ENCODE results near the gene MOB4. TPM values are rescaled to one million over a fixed set of nuclear protein-coding genes. Genes with fewer than 3 reads are reported as not detected.

MOB4 gene
- total RNA-seq, 1 donor from 2014 or later = 31.0 TPM

DNA sequence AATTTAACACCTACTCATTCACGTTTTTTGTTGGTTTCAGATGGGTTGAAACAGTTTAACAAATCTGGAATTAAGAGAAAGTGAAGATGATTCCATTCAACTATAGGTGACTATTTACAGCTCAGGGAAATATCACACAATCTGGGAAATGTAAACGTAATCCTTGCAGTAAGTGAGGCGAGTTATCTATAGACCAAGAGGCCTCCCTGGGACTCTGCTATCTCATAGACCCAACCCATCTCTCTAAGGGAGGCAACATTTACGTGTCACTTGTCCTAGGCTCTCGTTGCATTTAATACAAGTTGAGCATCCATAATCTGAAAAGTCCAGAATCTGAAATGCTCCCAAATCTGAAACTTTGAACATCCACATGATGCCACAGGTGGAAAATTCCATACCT lies 2.0 kb upstream of the MOB4 start:
- Mint-ChIP-seq H3K9me3 (ENCODE audit: unreplicated experiment) (no peaks in the 10 kb centered on the region), H3K4me3 (ENCODE audit: unreplicated experiment) (no peak overlapping the region), H3K27ac (ENCODE audit: unreplicated experiment) (no peak overlapping the region), H3K27me3 (ENCODE audit: unreplicated experiment) (peaks cover 7% of the 10 kb centered on the region), H3K4me1 (ENCODE audit: unreplicated experiment) (peaks cover 16% of the 10 kb centered on the region), H3K36me3 (ENCODE audit: low read depth, unreplicated experiment) (peaks cover 4% of the 10 kb centered on the region)
- no peak for DNase-seq (ENCODE audit: low spot score)
- TF ChIP-seq, protein P1, sequence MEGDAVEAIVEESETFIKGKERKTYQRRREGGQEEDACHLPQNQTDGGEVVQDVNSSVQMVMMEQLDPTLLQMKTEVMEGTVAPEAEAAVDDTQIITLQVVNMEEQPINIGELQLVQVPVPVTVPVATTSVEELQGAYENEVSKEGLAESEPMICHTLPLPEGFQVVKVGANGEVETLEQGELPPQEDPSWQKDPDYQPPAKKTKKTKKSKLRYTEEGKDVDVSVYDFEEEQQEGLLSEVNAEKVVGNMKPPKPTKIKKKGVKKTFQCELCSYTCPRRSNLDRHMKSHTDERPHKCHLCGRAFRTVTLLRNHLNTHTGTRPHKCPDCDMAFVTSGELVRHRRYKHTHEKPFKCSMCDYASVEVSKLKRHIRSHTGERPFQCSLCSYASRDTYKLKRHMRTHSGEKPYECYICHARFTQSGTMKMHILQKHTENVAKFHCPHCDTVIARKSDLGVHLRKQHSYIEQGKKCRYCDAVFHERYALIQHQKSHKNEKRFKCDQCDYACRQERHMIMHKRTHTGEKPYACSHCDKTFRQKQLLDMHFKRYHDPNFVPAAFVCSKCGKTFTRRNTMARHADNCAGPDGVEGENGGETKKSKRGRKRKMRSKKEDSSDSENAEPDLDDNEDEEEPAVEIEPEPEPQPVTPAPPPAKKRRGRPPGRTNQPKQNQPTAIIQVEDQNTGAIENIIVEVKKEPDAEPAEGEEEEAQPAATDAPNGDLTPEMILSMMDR (IDR thresholded peaks at IDR 0.05; ENCODE audit: unreplicated experiment) = no peak

DNA sequence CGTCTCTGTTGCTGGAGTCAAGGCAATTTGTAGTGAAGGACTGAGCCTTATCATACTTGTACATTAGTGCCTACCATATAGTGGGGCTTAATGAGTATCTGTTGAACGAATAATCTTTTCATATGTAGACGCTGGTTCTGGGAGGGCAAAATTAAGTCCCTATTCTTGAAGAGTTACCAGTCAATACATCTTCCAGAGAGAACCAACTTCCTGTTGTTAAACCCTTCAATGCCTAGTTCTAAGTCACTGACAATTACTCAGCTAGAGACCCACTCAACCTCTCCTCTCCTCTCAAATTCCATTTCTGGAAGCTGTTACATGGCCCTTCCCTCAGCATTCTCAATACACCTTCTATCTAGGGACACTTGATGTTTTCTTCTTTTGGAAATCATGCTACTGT lies 1.1 kb upstream of the MOB4 start:
- Mint-ChIP-seq H3K4me1 (ENCODE audit: unreplicated experiment) (peaks cover 16% of the 10 kb centered on the region), H3K27me3 (ENCODE audit: unreplicated experiment) (peaks cover 7% of the 10 kb centered on the region), H3K27ac (ENCODE audit: unreplicated experiment) (peak overlapping the region; percentile 91), H3K4me3 (ENCODE audit: unreplicated experiment) (peak overlapping the region; percentile 100), H3K36me3 (ENCODE audit: low read depth, unreplicated experiment) (peaks cover 4% of the 10 kb centered on the region), H3K9me3 (ENCODE audit: unreplicated experiment) (no peaks in the 10 kb centered on the region)
- TF ChIP-seq, protein P1 (IDR thresholded peaks at IDR 0.05; ENCODE audit: unreplicated experiment) = no peak
- DNase-seq (ENCODE audit: low spot score) = no peak

DNA sequence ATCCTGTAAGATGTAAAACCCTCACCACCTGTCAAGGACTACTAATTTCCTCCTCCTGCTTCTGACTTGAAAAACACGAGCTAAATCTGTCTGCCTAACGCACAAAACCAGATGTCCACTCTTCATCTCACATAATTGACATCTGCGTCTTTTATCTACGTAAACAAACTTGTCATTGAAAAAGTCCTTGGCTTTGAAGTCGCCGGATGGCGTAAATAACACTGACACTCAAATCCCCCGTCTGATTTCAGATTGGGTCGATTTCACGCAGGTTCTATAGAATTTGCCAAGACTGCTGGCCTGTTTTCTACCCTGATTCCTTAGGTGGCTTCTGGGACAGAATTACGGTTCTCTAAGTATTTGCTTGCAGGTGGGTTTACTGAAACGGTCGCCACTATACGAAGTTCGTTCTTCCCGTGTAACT lies 539 bp upstream of the MOB4 start:
- Mint-ChIP-seq H3K4me1 (ENCODE audit: unreplicated experiment) (peaks cover 16% of the 10 kb centered on the region), H3K9me3 (ENCODE audit: unreplicated experiment) (no peaks in the 10 kb centered on the region), H3K4me3 (ENCODE audit: unreplicated experiment) (peak overlapping the region; percentile 100), H3K27ac (ENCODE audit: unreplicated experiment) (peak overlapping the region; percentile 91), H3K36me3 (ENCODE audit: low read depth, unreplicated experiment) (peaks cover 5% of the 10 kb centered on the region), H3K27me3 (ENCODE audit: unreplicated experiment) (peaks cover 7% of the 10 kb centered on the region)
- TF ChIP-seq, protein P1 (IDR thresholded peaks at IDR 0.05; ENCODE audit: unreplicated experiment) = no peak
- no peak for DNase-seq (ENCODE audit: low spot score)

DNA sequence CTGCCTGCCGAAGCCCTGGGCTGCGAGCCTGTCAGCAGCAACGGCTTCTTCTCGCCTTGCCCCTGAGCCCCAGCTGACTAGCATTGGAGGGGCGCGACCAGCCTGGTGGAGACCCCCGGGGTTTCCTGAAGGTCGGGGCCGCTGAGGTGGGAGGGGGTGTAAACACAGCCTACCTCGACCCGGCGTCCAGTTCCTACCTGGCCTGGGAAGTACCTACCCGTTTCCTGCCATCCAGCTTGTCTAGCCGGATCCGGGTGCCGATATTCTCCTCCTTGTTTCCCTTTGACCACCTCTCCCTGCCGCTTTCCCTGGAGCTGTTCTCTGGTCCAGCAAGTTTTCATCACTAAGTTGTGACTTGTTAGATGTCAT lies 511 bp downstream of the MOB4 start:
- H3K27ac Mint-ChIP-seq (ENCODE audit: unreplicated experiment) = peak overlapping the region; percentile 98
- TF ChIP-seq, protein P1 (IDR thresholded peaks at IDR 0.05; ENCODE audit: unreplicated experiment) = no peak
- H3K4me3 Mint-ChIP-seq (ENCODE audit: unreplicated experiment) = peak overlapping the region; percentile 100
- no peaks in the 10 kb centered on the region for H3K9me3 Mint-ChIP-seq (ENCODE audit: unreplicated experiment)
- H3K4me1 Mint-ChIP-seq (ENCODE audit: unreplicated experiment) = peaks cover 19% of the 10 kb centered on the region
- no peak for DNase-seq (ENCODE audit: low spot score)
- H3K36me3 Mint-ChIP-seq (ENCODE audit: low read depth, unreplicated experiment) = peaks cover 13% of the 10 kb centered on the region
- H3K27me3 Mint-ChIP-seq (ENCODE audit: unreplicated experiment) = peaks cover 7% of the 10 kb centered on the region

DNA sequence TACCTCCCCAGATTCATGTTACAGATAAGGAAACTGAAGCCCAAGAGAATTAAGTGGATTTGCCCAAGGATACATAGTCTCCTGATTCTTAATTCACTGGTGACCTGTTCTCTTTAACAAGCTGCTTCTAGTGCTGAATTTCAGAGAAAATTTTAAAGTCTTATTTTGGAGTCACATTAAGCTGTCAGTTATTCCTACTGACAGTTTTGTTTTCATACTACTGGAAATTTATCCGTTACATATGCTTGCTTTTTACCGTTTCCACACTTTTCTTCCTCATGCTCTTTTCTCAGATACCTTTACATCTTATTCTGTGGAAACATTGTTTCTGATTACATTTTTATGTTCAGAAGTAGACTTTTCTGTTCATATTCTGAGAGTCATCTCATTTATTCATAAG lies 1.3 kb downstream of the MOB4 start:
- peaks cover 19% of the 10 kb centered on the region for H3K4me1 Mint-ChIP-seq (ENCODE audit: unreplicated experiment)
- no peaks in the 10 kb centered on the region for H3K9me3 Mint-ChIP-seq (ENCODE audit: unreplicated experiment)
- no peak overlapping the region for H3K27ac Mint-ChIP-seq (ENCODE audit: unreplicated experiment)
- H3K36me3 Mint-ChIP-seq (ENCODE audit: low read depth, unreplicated experiment) = peaks cover 16% of the 10 kb centered on the region
- H3K4me3 Mint-ChIP-seq (ENCODE audit: unreplicated experiment) = peak overlapping the region; percentile 100
- TF ChIP-seq, protein P1 (IDR thresholded peaks at IDR 0.05; ENCODE audit: unreplicated experiment) = no peak
- no peak for DNase-seq (ENCODE audit: low spot score)
- H3K27me3 Mint-ChIP-seq (ENCODE audit: unreplicated experiment) = peaks cover 7% of the 10 kb centered on the region
